ENCODE measurements around the gene P2RY8. TPM values are rescaled to one million over a fixed set of nuclear protein-coding genes. Genes with fewer than 3 reads are reported as not detected.
A peak's percentile ranks its signal among the peaks of the same experiment; 100 is the strongest.

Gene P2RY8
- total RNA-seq, 2 experiments from 2014 or later: 139 TPM

DNA sequence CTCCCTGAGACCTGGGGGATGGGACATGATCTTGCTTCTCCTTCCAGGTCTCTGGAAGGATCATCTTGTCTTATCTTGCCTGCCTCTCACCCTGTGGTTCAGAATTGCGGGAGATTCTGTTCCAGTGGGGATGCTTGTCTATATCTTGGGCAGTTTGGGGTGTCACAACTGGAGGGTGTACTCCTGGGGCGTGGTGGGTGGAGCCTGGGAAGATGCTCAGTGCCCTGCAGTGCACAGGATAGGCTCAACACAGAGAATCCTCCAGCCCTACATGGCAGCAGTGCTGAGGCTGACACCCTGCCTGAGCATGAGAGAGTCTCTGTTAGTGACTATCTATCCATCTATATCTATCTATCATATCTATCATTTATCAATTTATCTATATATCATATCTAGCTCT is 7.7 kb downstream of the P2RY8 start:
- Mint-ChIP-seq H3K27ac (no peak overlapping the region), H3K36me3 (ENCODE audit: low read depth) (peaks cover 3% of the 10 kb centered on the region), H3K27me3 (no peaks in the 10 kb centered on the region), H3K4me3 (no peak overlapping the region), H3K4me1 (ENCODE audit: low read depth) (peaks cover 9% of the 10 kb centered on the region), H3K9me3 (no peaks in the 10 kb centered on the region)
- Histone ChIP-seq H3K9me3 (ENCODE audit: control insufficient read depth in 1 of 2, insufficient read depth in 1 of 2, low read length in 2 of 2) (no peaks in the 10 kb centered on the region), H3K27me3 (ENCODE audit: control insufficient read depth in 1 of 2, insufficient read depth in 2 of 2, low read length in 2 of 2) (no peaks in the 10 kb centered on the region), H3K4me3 (ENCODE audit: low read length) (no peak overlapping the region), H3K4me1 (ENCODE audit: insufficient read depth, low read length) (peaks cover 39% of the 10 kb centered on the region), H3K36me3 (ENCODE audit: insufficient read depth, low read length) (peaks cover 49% of the 10 kb centered on the region), H3K27ac (ENCODE audit: low read depth in 1 of 2, low read length in 2 of 2) (peak overlapping the region in 1 of 2 donors; percentile 9)
- TF ChIP-seq, protein P1, sequence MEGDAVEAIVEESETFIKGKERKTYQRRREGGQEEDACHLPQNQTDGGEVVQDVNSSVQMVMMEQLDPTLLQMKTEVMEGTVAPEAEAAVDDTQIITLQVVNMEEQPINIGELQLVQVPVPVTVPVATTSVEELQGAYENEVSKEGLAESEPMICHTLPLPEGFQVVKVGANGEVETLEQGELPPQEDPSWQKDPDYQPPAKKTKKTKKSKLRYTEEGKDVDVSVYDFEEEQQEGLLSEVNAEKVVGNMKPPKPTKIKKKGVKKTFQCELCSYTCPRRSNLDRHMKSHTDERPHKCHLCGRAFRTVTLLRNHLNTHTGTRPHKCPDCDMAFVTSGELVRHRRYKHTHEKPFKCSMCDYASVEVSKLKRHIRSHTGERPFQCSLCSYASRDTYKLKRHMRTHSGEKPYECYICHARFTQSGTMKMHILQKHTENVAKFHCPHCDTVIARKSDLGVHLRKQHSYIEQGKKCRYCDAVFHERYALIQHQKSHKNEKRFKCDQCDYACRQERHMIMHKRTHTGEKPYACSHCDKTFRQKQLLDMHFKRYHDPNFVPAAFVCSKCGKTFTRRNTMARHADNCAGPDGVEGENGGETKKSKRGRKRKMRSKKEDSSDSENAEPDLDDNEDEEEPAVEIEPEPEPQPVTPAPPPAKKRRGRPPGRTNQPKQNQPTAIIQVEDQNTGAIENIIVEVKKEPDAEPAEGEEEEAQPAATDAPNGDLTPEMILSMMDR (IDR thresholded peaks at IDR 0.05): no peak
- intact Hi-C loops (cut with DNase I, micrococcal nuclease): no loop called here
- ATAC-seq (ENCODE audit: poor library complexity) (peak; percentile 25), DNase-seq (no peak)
- ChIA-PET CTCF (no interaction called here), POLR2A (no interaction called here)

DNA sequence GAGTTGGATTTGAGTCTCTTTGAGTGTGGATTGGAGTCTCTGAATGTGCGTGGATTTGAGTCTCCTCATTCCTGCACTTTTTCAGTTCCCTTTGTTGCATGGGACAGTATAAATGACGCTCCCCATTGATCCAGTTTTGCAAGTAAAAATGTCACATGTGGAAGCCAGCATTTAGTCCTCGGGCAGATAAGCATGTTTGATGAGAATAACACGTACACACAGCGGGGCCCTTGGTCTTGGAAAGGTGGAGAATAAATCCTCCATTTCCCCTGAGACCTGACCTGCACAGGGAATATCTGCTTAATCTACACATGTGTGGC is 8.1 kb downstream of the P2RY8 start:
- DNase-seq (no peak), ATAC-seq (ENCODE audit: poor library complexity) (no peak)
- Histone ChIP-seq H3K27ac (ENCODE audit: low read depth in 1 of 2, low read length in 2 of 2) (no peak overlapping the region), H3K4me1 (ENCODE audit: insufficient read depth, low read length) (peaks cover 41% of the 10 kb centered on the region), H3K27me3 (ENCODE audit: control insufficient read depth in 1 of 2, insufficient read depth in 2 of 2, low read length in 2 of 2) (no peaks in the 10 kb centered on the region), H3K4me3 (ENCODE audit: low read length) (no peak overlapping the region), H3K36me3 (ENCODE audit: insufficient read depth, low read length) (peaks cover 52% of the 10 kb centered on the region), H3K9me3 (ENCODE audit: control insufficient read depth in 1 of 2, insufficient read depth in 1 of 2, low read length in 2 of 2) (no peaks in the 10 kb centered on the region)
- POLR2A ChIA-PET: no interaction called here
- H3K36me3 Mint-ChIP-seq (ENCODE audit: low read depth): no peaks in the 10 kb centered on the region
- no peaks in the 10 kb centered on the region for H3K27me3 Mint-ChIP-seq
- H3K4me3 Mint-ChIP-seq: no peak overlapping the region
- peaks cover 9% of the 10 kb centered on the region for H3K4me1 Mint-ChIP-seq (ENCODE audit: low read depth)
- CTCF ChIA-PET: no interaction called here
- no peaks in the 10 kb centered on the region for H3K9me3 Mint-ChIP-seq
- TF ChIP-seq, protein P1 (IDR thresholded peaks at IDR 0.05): no peak
- intact Hi-C loops (cut with DNase I, micrococcal nuclease): no loop called here
- no peak overlapping the region for H3K27ac Mint-ChIP-seq

DNA sequence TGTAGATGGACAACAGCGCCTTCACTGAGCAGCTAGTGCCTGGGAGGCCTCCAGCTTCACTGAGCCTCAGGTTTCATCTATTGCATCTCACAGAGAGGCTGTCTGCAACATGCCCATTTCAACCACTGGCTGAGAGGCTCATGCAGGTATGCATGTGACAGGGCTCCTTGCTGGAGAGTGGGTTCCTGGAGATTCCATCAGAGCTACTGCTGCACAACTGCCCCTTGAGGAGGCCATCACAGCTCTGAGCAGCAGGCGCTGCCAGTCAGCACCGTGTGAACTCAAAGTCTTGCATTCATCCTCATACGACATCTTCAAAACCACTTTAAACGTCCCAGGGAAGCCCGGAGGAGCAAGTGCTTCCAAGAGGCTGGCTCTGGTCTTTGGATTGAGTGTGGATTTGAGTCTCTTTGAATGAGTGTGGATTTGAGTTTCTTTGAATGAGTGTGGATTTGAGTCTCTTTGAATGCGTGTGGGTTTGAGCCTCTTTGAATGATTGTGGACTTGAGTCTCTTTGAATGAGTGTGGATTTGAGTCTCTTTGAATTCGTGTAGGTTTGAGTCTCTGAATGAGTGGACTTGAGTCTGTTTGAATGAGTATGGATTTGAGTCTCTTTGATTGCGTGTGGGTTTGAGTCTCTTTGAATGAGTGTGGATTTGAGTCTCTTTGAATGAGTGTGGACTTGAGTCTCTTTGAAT is 8.7 kb downstream of the P2RY8 start:
- H3K4me3 ChIP-seq (ENCODE audit: low read length): no peak overlapping the region
- H3K36me3 Mint-ChIP-seq (ENCODE audit: low read depth): peaks cover 1% of the 10 kb centered on the region
- CTCF ChIA-PET: no interaction called here
- no peaks in the 10 kb centered on the region for H3K9me3 Mint-ChIP-seq
- POLR2A ChIA-PET: no interaction called here
- no peak overlapping the region for H3K4me3 Mint-ChIP-seq
- no peaks in the 10 kb centered on the region for H3K9me3 ChIP-seq (ENCODE audit: control insufficient read depth in 1 of 2, insufficient read depth in 1 of 2, low read length in 2 of 2)
- H3K27me3 ChIP-seq (ENCODE audit: control insufficient read depth in 1 of 2, insufficient read depth in 2 of 2, low read length in 2 of 2): no peaks in the 10 kb centered on the region
- no peaks in the 10 kb centered on the region for H3K27me3 Mint-ChIP-seq
- peaks cover 52% of the 10 kb centered on the region for H3K36me3 ChIP-seq (ENCODE audit: insufficient read depth, low read length)
- TF ChIP-seq, protein P1 (IDR thresholded peaks at IDR 0.05): no peak
- DNase-seq (no peak), ATAC-seq (ENCODE audit: poor library complexity) (no peak)
- H3K4me1 Mint-ChIP-seq (ENCODE audit: low read depth): peaks cover 10% of the 10 kb centered on the region
- H3K4me1 ChIP-seq (ENCODE audit: insufficient read depth, low read length): peaks cover 46% of the 10 kb centered on the region
- peak overlapping the region in 1 of 2 donors; percentile 9 for H3K27ac ChIP-seq (ENCODE audit: low read depth in 1 of 2, low read length in 2 of 2)
- no peak overlapping the region for H3K27ac Mint-ChIP-seq
- intact Hi-C loops (cut with DNase I, micrococcal nuclease): no loop called here
